Measurements from ENCODE around the gene NHP2.
A peak's percentile ranks its signal among the peaks of the same experiment; 100 is the strongest.

The NHP2 gene

DNA sequence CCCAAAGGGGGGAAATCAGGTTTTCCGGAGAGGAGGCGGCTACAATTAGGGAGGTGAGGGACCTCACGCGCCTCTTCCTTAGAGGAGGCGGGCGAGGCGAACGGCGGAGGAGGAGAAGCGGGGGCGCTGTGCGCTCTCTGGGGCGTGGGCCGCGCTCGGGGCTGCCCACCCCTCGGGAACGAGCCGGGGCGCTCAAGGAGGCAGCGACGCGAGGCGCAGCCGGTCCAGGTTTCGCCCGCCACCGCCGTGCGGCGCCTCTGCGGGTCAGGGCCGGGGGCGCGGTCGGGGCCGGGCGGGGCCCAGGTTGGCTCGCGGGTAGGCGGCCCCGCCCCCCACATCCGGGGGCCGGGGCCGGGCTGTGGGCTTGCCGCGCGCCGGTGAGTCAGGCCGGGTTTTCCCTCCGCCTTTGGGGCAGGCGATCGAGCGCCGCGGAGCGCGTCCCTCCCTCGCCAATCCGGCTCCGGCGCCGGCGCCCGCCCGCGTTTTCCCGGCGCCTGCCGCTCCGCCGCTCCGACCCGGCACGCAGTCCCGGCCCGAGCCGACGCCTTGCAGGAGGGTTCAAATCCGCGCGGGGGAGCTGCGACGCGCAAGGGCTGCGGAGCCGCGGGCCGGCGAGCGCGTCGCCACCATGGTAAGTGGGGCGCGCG lies 40.4 kb downstream of the NHP2 start, which contains the start of gene N4BP3:
Gene N4BP3 (plus strand): TSS at position 392 of the 647 bp plus-strand sequence. CDS start 6,052 bp downstream, outside the sequence.
- DNase-seq, result peak in 1 of 2 experiments; percentile 74

- no peak for DNase-seq
These were observed 41.1 kb downstream of the NHP2 start for GRCh38 chr5:178112545-178112944.

GRCh38 chr5:178111925-178112324 lies 41.8 kb downstream of the NHP2 start:
- DNase-seq, result peak in 1 of 2 experiments; percentile 8

- no peak for DNase-seq
These were observed 43.2 kb downstream of the NHP2 start for GRCh38 chr5:178110511-178110910.

- DNase-seq, result no peak
These were observed 44.7 kb downstream of the NHP2 start for GRCh38 chr5:178108966-178109365.

DNA sequence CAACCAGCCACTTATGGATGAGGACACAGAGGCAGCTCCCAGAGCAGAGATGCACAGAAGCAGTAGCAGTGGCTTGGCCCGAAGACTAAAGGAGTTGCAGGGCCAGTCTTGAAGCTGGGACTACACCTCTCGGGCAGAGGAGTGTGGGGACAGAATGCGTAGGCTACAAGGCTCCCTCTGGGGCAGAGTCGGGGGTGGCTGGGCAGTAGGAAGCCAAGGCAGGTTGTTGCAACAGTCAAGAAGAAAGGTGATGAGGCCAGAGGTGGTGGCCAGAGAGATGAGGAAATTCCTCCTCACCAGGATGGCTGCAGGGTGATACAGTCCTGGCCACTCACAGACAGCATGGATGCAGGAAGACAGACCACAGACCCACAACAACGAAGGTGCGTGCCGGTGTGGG lies 45.2 kb downstream of the NHP2 start:
- DNase-seq, result no peak

DNA sequence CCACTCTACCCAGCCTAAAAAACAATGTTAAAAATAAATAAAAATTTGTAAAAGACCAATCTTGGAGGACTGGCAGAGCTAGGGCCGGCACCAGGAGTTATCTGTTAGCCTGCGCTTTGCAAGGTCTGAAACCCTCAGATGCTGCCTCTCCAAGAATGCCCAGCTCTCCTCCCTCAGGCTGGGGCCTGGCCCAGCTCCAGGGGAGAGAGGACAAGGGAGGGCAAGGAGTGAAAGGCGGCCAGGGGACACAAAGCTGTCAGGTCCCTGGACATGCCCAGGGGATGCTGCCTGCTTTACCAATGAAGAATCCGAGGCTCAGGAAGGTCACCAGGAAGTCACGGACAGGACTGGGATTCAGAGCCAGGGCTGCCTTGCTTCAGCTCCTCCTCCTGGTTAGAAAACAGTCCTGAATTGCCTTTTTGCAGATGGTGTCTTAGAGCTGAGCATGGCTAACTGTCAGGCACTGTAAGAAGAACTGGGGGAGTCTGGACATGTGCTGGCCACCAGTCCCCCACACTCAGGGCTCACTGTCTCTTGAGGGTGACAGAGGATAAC lies 45.9 kb downstream of the NHP2 start:
- DNase-seq, result no peak

DNA sequence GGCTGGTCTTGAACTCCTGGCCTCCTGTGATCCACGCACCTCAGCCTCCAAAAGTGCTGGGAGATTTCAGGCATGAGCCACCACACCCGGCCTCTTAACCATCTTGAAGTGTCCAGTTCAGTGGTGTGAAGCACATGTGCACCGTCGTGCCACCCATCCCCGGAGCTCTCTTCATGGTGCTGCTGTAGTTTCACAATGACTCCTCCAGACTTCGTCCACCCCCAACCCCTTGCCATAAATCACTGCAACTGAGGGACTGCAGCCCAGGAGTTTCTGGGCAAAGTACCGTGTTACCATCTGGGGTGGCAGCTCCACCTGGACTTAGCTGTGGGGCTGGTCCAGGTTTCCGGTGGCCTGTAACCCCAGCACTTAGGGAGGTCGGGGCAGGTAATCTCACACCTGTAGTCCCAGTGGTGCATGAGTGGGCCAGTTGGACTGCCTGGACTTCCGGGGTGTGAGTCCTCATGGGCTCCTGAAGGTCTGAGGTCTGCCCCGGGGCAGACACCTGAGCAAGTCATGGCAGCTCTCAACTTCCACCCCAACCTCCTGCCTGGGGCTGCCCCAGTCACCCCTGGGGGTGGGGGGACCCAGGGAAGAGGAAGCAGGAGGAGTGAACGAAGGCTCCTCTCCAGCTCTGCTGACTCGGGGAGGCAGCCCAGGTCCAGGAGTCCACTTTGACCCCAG lies 47.0 kb downstream of the NHP2 start:
- DNase-seq, result no peak

DNA sequence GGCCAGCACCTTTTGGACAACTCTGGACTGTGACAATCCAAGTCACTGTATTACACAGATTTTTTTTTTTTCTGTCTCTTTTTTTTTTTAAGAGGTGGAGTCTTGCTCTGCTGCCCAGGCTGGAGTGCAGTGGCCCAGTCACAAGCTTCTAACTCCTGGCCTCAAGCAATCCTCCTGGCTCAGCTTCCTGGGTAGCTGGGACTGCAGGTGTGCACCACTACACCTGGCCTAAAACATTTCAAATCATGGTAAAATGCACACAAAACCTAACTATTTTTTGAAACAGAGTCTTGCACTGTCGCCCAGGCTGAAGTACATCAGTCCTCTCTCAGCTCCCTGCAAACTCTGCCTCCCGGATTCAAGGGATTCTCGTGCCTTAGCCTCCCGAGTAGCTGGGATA lies 47.6 kb downstream of the NHP2 start:
- no peak for DNase-seq

GRCh38 chr5:178104492-178104891 lies 49.2 kb downstream of the NHP2 start:
- no peak for DNase-seq

DNA sequence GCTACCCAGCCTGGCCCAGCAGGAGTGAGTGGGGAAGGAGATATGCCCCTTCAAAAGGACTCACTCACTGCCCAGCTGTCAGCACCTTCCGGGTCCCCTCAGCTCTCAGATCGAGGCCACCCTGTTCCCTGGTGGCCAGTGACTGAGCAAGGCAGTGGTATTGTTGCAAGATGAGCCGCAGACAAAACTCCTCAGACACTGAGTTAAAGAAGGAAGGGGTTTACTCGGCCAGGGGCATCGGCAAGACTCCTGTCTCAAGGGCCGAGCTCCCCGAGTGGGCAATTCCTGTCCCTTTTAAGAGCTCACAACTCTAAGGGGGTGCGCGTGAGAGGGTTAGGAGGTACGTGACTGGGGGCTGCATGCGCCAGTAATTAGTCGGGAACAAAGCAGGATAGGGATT lies 50.1 kb downstream of the NHP2 start:
- no peak for DNase-seq

Measured in NCI-H526 (cell line).